ENCODE results near the gene ABCB1.

The ABCB1 gene

GRCh38 chr7:87513735-87514335 is 86.8 kb downstream of the ABCB1 start:
- DNase-seq (ENCODE audit: low spot score), result no peak

- DNase-seq (ENCODE audit: low spot score), result no peak
Measured at GRCh38 chr7:87512906-87513305, 87.8 kb downstream of the ABCB1 start.

GRCh38 chr7:87511510-87511909 is 89.2 kb downstream of the ABCB1 start:
- DNase-seq (ENCODE audit: low spot score), result no peak

- DNase-seq (ENCODE audit: low spot score), result no peak
Measured at GRCh38 chr7:87510411-87510875, 90.2 kb downstream of the ABCB1 start.

- DNase-seq (ENCODE audit: low spot score), result no peak
Measured at GRCh38 chr7:87507446-87507845, 93.2 kb downstream of the ABCB1 start.

- no peak for DNase-seq (ENCODE audit: low spot score)
Measured at GRCh38 chr7:87506246-87507180, 94.2 kb downstream of the ABCB1 start.

GRCh38 chr7:87505557-87506245 is 95.0 kb downstream of the ABCB1 start:
- DNase-seq (ENCODE audit: low spot score), result no peak

GRCh38 chr7:87505122-87505521 is 95.6 kb downstream of the ABCB1 start:
- no peak for DNase-seq (ENCODE audit: low spot score)

GRCh38 chr7:87499494-87499893 is 101.2 kb downstream of the ABCB1 start:
- DNase-seq (ENCODE audit: low spot score), result no peak

GRCh38 chr7:87498893-87499292 is 101.8 kb downstream of the ABCB1 start:
- DNase-seq (ENCODE audit: low spot score), result no peak

- DNase-seq (ENCODE audit: low spot score), result no peak
Measured at GRCh38 chr7:87497482-87497881, 103.2 kb downstream of the ABCB1 start.

- no peak for DNase-seq (ENCODE audit: low spot score)
Measured at GRCh38 chr7:87495366-87495765, 105.3 kb downstream of the ABCB1 start.

GRCh38 chr7:87494454-87494853 is 106.2 kb downstream of the ABCB1 start:
- no peak for DNase-seq (ENCODE audit: low spot score)

- no peak for DNase-seq (ENCODE audit: low spot score)
Measured at GRCh38 chr7:87483131-87483530, 117.6 kb downstream of the ABCB1 start.

- DNase-seq (ENCODE audit: low spot score), result no peak
Measured at GRCh38 chr7:87482115-87482514, 118.6 kb downstream of the ABCB1 start.

GRCh38 chr7:87480386-87480785 is 120.3 kb downstream of the ABCB1 start:
- no peak for DNase-seq (ENCODE audit: low spot score)

- no peak for DNase-seq (ENCODE audit: low spot score)
Measured at GRCh38 chr7:87479951-87480350, 120.7 kb downstream of the ABCB1 start.

GRCh38 chr7:87476179-87476557 is 124.5 kb downstream of the ABCB1 start:
- DNase-seq (ENCODE audit: low spot score), result no peak

- no peak for DNase-seq (ENCODE audit: low spot score)
Measured at GRCh38 chr7:87475359-87476178, 125.1 kb downstream of the ABCB1 start, which contains the start of gene ABCB4. Gene ABCB4 (minus strand): TSS chr7:87475680. CDS start chr7:87475465, 215 bp downstream.

- no peak for DNase-seq (ENCODE audit: low spot score)
Measured at GRCh38 chr7:87474533-87475358, 125.9 kb downstream of the ABCB1 start.

GRCh38 chr7:87473986-87474385 is 126.7 kb downstream of the ABCB1 start:
- DNase-seq (ENCODE audit: low spot score), result no peak

All from AG08396 (cell line).